ENCODE measurements around the gene LONP1. TPM values are rescaled to one million over a fixed set of nuclear protein-coding genes. Genes with fewer than 3 reads are reported as not detected.

Gene LONP1
- total RNA-seq (2021): 108 and 113 TPM in 2 replicates
- long read RNA-seq, transcript LONP1-201 (18 exons, 3,236 nt): major isoform, 15 of 81 reads
- long read RNA-seq, partial matches to known transcripts: 52 of 81 reads
- long read RNA-seq, other reads (novel, unspliced or antisense): 13 of 81 reads

- no CpG with 5 or more reads among the region's 90 CpGs for WGBS (ENCODE audit: extremely low coverage, insufficient read length, low lambda C conversion rate)
- TF ChIP-seq CTCF (conservative IDR thresholded peaks at IDR 0.05): peak; percentile 78
Observed at GRCh38 chr19:5719961-5720790, at the start of gene LONP1, which contains the start of gene CATSPERD. LONP1 (minus strand) TSS chr19:5720146; CDS start chr19:5720132, 14 bp downstream. CATSPERD (plus strand) TSS chr19:5720637; CDS start chr19:5720738, 101 bp downstream.

More at GRCh38 chr19:5719961-5720790, at the start of gene LONP1, which contains the start of gene CATSPERD:
- Mint-ChIP-seq H3K27ac (peak within 1 kb of the TSS; percentile 94 to 97 (median 97)), H3K36me3 (ENCODE audit: insufficient read depth in 1 of 3, low read depth in 3 of 3) (peaks cover 13 to 25% (median 15%) of the 10 kb centered on the region in 3 experiments), H3K4me3 (peak within 1 kb of the TSS; percentile 91 to 98), H3K4me1 (peaks cover 16 to 18% of the 10 kb centered on the region in 2 experiments), H3K27me3 (ENCODE audit: low read depth) (peaks cover 4% of the 10 kb centered on the region), H3K9me3 (no peaks in the 10 kb centered on the region; a peak in 2 of 5 replicates)
- Histone ChIP-seq H3K79me1 (ENCODE audit: insufficient read depth, low read depth, low read length, poor library complexity, severe bottlenecking) (peaks cover 4% of the 10 kb centered on the region), H2BK20ac (ENCODE audit: low read depth, low read length, poor library complexity, severe bottlenecking) (no peak within 1 kb of the TSS), H4K5ac (ENCODE audit: insufficient read length, low read depth, low read length) (peak within 1 kb of the TSS; percentile 14), H2BK5ac (ENCODE audit: insufficient read length, low read length) (peak within 1 kb of the TSS; percentile 47), H3K27me3 (ENCODE audit: insufficient read depth, low read length) (no peaks in the 10 kb centered on the region), H3K9ac (ENCODE audit: extremely low read depth, insufficient read length, low read length) (peak within 1 kb of the TSS; percentile 90), H2BK15ac (ENCODE audit: low read depth, low read length) (no peak within 1 kb of the TSS), H2BK12ac (ENCODE audit: insufficient read length, low read depth, low read length) (no peak within 1 kb of the TSS), H2AFZ (ENCODE audit: low read length) (no peak within 1 kb of the TSS), H3K27ac (ENCODE audit: insufficient read length, low read depth, low read length) (peak within 1 kb of the TSS; percentile 75), H3K4me1 (ENCODE audit: insufficient read depth, low read length) (no peaks in the 10 kb centered on the region), H3K56ac (ENCODE audit: insufficient read length, low read depth, low read length) (no peak within 1 kb of the TSS), H3K9me3 (ENCODE audit: control insufficient read depth, low read depth, low read length) (no peaks in the 10 kb centered on the region), H4K8ac (replicated peaks; ENCODE audit: insufficient read length, low read depth, low read length) (no peak within 1 kb of the TSS), H3K79me2 (ENCODE audit: insufficient read depth, low read length) (peaks cover 31% of the 10 kb centered on the region), H3K23ac (ENCODE audit: insufficient read length, low read depth, low read length) (no peak within 1 kb of the TSS), H2BK120ac (ENCODE audit: low read depth, low read length, poor library complexity, severe bottlenecking) (peak within 1 kb of the TSS; percentile 74), H4K91ac (ENCODE audit: insufficient read length, low read depth, low read length) (no peak within 1 kb of the TSS), H3K18ac (ENCODE audit: insufficient read length, low read depth, low read length) (peak within 1 kb of the TSS; percentile 95), H3K4ac (ENCODE audit: low read depth, low read length) (peak within 1 kb of the TSS; percentile 16; the same call in 1 of the 2 replicates), H4K20me1 (ENCODE audit: control insufficient read depth, insufficient read depth, insufficient read length) (no peaks in the 10 kb centered on the region), H2AK5ac (ENCODE audit: insufficient read length, low read length) (no peak within 1 kb of the TSS), H3K23me2 (ENCODE audit: insufficient read length, low read depth, low read length, poor library complexity, severe bottlenecking) (peaks cover 9% of the 10 kb centered on the region), H3T11ph (ENCODE audit: low read length) (no peak within 1 kb of the TSS), H3K4me2 (ENCODE audit: insufficient read depth, insufficient read length, low read length) (peak within 1 kb of the TSS; percentile 90), H3K14ac (ENCODE audit: insufficient read depth, low read length) (peak within 1 kb of the TSS; percentile 92)
- peak; percentile 98 for DNase-seq
